GM18508 (cell line): ENCODE measurements around the gene C5orf58.

ENCODE experiments used
- ATAC-seq: cut with Tn5 transposase; IDR thresholded peaks from one replicate; pipeline ENCODE4 v1.9.1; 2021; ENCODE audit warnings: moderate number of reproducible peaks; ENCODE audit not compliant: insufficient read depth, unreplicated experiment

C5orf58 gene

DNA sequence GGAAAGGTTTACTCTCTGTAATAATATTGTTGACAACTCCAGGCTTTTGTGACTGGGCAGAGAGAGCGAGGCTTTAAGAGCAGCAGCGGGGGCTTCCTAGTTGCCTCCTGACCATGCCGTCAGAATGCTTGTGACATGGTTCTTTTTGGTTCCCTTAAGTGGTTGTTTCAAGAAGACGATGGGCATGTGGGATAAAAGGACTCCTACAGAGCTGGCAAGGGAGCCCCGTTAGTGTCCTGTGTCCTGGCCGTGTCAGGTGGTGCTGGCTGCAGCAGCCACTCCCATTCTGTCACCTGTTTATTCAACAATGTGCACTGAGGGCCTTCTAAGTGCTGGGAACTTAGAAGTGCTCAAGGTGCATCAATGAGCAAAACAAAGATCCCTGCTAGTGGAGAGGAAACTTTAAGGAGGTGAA lies 45.1 kb downstream of the C5orf58 start:
- ATAC-seq: no peak

DNA sequence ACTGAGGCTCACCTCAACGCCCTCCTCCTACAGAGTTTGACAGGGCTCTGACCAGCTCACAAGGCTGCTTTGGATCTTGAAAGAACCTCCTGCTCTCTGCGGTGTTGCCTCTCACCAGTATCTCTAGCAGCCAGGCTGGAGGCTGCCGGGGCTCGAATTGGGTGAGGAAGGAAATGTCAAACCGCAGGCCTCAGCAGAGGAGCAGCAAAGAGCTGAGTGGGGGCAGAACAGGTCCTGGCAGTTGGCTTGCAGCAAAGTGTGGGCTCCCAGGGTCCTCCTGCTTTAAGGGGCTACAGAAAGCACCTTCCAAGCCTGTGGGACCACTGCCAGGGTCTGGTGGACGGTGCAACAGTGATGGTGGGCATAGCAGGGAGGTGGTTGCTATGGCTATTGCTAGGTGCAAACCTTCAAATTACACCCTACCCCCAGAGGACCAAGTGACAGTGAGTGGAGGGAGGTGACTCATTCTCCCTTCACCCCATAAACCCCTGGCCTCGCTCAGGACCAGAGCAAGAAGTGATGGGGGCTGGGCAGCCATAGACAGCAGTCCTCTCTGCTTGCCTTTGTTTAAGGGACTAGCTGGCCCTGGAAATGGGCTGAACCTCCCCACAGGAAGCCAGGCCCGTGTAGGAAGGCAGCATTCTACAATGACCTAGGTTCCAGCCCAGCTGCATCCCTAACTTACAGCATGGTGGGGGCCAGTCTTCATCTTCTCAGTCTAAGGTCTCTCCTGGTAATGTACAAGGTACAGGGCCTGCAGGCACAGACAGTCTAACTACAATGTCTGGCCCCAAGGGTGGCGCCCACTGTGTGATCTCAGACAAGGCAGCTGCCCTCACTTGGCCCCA lies 46.0 kb downstream of the C5orf58 start:
- peak; percentile 81 for ATAC-seq

DNA sequence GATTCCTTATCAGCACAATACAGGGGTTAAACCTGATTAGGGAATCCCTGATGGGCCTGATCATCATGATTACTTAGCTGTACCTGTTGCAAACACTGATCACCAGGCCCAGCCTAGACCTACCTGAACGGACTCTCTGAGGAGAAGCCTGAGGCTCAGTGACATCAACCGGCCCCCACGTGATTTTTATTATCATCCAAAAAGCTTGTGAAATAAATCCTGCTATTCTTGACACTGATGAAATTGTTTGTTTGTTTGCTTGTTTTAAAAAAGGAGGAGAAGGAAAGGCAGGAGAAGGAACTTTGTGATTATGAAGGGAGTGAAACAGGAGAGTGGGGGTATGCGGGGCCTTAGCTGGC lies 46.7 kb downstream of the C5orf58 start:
- ATAC-seq: no peak

DNA sequence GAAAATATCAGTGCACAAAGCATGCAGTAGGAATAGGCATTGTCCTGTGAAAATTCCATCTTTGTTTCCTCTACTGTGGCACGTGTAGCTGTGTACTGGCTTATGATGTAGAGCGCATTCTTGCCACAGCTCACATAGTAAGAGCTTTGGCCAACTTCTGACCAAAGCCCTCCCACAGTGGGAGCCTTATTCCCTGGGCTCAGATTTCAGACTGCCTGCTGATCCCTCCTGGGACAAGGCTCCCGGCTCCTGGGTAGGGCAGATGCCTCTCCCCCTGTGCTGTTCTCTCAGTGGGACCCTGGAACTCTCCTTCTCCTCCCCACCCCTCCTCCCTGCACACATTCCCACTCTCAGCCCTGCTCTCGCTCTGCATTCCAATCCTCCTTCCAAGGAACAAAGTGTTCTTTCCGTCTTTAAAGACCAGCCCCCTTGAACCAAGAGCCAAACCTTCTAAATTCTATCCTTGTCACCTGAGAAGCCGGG lies 47.3 kb downstream of the C5orf58 start:
- no peak for ATAC-seq

DNA sequence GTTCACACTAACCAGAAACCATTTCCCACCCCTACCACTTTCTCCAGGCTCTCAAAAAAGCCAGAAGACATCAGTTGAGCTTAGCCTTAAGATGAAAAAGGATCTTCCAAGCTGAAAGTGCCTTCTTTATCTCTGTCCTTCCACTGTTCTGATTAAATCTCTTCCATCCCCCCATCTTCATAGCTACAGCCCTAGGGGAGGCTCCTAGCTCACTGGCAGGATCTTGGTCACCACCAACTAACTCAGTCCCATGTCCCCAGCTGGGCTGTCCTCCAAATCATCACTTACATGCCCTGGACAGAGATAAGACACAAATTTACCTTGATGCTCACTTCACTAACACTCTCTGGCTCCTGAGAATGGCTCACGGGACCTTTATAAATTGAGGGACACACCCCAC lies 50.5 kb downstream of the C5orf58 start:
- no peak for ATAC-seq

DNA sequence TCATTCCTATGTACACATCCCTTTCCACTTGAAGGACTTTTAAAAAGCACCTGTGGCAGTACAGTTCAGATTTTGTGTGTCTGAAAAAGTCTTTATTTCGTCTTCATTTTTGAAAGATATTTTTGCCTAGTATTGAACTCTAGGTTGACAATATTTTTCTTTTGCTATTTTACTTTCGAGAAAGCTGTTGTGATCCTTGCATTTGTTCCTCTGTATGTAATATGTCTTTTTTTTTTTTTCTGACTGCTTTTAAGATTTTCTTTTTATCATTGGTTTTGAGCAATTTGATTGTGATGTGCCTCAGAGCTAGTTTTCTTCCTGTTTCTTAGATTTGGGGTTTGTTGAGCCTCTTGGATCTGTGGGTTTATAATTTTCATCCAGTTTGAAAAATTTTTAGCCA lies 51.4 kb downstream of the C5orf58 start:
- no peak for ATAC-seq

DNA sequence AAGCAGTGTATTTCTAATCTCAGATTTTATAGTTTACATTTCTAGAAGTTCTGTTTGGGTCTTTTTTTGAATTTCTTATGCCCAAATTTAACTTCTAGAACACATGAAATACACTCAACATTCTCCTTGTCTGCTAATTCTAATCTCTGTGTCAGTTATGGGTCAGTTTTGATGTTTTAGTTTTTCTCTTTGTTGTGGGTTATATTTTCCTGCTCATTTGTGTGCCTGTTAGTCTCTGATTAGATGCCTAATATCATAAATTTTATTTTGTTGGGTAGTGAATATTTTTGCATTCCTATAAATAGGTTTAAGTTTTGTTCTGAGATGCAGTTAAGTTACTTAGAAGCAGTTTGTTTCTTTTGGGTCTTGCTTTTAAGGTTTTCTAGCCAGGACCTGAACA lies 52.4 kb downstream of the C5orf58 start:
- no peak for ATAC-seq

DNA sequence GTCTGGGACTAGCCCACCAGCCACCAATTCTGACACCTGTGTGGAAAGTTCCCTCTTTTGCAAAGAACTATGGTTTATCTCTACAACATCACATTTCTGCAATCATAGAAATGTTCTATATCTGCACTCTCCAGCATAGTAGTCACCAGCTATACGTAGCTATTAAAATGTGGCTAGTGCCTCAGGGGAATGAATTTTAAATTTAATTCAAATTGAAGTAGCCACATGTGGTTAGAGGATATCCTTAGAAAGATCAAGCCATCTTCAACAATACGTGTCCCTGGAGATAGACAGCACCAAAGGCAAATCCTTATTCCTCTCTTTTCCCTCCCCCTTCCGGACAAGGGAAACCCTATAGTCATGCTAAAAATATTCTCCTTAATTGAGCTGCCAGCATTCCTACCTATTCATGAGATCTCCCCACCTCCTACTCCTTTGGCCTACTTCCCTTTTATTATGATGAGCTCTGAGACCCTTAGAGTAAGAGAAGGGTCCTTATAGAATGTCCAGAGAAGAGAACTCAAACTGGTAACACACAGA lies 53.7 kb downstream of the C5orf58 start:
- no peak for ATAC-seq

DNA sequence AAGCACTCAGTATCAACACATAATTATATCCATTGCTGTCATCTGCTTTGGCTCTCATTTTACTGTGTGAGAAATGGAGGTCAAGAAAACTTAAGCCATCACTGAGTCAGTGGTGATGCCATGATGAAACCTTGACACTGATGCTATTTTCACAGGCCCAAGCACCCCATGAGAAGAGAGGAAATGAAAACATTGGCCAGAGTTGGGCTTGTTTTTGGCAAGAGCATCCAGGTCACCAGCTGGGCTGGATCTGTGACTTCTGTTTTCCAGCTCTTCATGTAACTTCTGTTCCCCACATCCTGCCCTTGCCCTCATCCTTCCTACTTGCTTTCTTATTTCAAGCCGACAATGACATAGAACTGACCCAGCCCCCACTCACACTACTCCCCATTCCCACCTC lies 54.7 kb downstream of the C5orf58 start:
- ATAC-seq: no peak

DNA sequence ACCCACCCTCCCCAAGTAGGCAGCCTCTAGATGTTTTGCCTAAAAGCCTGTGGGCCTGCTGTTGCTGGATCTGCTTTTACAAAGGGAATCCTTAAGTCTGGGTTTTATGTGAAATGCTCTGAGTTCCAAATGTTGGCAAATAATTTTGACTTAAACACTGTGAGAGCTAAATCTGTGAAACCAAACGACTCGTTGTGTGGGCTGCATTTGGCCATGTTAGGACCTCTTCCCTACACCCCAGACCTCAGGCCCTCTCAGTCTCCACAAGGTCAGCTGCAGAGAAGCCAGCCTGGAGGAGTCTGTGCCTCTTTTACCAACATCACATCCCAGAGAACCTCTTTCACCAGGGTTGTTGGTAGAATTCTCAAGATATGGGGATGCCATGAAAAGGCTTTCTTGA lies 55.4 kb downstream of the C5orf58 start:
- no peak for ATAC-seq

DNA sequence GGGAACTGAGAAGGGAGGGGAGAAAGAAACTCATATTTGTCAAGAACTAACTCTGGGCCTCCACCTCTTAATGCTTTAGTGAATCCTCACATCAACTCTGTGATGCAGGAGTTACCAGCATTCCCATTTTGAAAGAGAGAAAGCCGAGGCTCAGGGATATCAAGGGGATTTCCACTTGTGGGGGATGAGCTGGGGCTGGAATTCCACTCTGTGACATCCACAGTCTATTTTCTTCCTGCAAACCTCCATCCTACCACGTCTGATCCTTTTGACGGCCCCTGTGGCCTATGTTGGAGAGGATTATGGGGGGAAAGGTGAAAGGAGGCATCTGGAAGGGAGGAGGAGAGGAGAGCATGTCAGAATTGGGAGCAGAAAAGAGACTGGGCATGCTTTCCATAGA lies 55.8 kb downstream of the C5orf58 start:
- no peak for ATAC-seq

DNA sequence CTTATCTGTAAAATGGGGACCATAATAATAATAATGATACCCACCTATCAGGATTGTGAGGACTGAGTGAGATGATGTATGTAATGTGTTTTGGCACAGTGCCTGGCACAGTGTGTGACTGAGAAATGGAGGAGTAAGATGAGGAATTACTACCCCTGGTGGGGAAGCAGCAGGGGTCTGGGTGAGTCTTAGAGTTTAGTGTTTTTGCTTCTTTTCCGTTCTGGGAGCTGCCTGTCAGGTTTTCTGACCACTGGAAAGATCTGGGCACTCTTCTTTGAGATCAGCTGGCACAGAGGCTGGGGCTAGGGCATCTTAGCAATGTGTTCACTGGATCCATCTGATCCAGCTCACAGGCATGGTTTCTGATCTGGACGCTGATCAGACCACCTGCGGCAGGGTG lies 56.3 kb downstream of the C5orf58 start:
- ATAC-seq: no peak

DNA sequence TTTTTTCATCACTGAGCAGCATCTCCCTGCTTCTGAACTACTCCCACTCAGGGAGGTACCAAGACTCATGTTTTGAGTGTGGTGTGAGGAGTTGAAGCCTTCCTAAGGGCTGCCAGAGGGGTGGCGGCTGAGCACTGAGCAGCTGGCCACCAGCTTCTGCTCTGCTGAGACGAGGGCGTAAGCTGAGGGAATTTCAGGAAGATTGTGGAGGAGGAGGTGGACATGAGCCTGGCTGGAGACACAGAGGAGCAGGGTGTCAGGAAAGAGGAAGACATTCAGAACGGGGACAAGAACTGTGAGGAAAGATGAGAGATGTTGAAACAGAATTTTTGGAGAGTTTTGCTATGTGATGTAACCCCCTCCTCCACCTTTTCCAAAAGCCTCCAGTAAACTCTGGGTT lies 57.0 kb downstream of the C5orf58 start:
- no peak for ATAC-seq

DNA sequence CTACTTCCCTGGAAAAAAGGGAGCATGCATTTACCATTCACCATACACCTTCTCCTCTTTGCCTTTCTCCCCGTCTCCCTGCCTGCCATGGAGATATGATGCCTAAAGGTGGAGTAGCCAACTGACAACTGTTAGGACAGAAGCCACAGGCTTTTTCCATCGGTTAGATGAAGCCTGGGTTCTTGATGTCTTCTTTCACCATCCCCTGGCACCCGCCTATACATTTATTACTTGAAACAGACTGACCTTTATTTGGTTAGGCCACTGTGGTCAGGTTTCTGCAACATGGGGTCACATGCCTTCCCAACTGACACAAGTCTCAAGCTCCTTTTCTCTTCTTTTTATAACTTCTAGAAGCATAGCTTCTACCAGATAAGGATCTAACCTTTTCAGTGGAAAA lies 57.7 kb downstream of the C5orf58 start:
- no peak for ATAC-seq

DNA sequence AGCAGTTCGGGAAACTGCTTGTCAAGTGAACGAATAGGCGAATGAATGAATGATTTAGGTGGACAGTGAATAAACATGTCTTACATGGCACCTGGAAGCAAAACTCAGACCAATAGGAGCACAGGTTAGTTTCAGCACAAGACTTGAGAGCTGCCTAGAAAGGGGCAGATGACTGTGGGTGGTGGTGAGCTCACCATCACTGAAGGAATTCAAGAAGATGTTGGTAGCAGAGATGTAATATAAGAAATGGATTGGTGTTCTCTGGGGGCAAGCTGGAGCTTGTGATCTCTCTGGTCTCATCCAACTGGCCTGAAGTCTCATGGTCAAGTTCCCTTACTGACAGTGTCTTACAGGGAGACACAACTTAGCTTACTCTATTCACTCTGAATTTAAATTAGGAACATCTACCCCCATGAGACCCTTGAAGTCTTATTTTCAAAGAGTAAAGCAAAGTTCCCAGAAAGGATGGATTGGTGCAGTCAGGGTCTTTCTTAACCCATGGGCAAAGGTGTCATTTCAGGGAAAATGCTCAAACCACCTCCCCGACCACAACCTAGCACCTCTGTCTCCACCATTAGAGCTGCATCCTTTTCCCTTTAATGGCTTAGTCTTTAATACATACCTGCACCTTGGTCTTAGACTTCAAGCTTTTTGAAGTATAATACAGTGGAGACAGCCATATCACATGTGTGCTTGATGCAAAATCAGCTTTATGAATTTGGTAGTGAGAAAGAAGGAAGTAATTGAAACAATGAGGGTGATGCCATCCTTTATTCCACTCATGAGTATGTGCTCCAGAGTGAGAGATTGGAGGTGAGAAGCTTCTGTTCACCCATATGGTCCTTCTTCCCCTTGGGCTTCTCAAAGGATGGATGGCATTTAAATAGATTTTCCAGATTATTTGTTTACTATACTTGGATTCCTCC lies 59.7 kb downstream of the C5orf58 start:
- ATAC-seq: no peak

DNA sequence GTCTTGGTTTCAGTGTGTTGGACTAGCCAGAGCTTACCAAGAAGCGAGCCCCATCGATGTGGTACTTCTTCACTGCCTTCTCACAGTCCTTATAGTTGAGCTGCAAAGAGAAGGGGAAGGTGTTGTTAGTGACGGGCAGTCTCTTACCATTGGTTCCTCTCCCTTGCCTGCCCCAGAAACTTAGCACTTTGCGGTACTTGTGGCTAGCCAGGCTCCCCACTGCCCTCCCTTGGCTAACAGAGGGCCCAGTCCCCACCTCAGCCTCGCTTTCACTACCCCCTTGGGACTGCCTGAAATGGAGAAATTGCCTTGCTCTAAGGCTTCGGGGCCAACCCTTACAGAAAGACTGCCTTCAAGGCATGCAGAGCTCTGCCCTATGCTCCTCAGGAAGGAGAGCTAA lies 60.5 kb downstream of the C5orf58 start:
- peak; percentile 88 for ATAC-seq

DNA sequence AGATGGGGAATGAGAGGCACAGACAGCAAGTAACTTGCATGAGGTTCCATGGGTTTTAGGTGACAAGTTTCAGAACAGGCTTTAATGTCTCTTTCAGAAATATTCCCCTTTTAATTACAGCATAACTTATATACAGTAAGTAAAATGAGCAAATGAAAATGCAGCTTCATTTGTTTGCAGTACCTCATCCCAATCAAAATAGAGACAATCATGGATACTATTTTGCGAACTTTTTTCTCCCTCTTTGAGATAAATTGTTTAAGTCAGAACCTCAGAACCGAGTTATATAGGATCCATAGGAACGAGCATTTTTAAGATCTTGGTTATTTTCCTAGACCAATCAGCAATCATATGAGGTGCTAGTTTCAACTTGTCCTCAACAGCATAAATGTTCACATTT lies 61.3 kb downstream of the C5orf58 start:
- no peak for ATAC-seq

DNA sequence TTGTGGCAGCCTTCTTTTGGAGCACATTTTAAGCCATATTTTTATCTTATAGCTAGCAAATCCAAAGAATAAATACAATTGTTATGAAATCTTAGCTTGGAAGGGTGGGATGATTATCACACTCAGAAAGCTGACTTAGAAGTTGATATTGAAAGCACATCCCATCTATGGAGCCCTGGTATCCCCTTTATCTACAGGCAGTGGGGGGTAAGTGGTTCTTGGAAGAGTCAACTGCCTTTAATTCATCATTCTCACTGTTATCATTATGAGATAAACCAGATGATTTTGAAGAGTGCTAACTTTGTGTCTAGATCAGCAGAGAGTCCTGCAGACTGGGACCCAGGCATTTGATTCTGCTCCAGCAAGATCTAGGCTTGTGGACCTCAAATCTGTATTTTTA lies 61.8 kb downstream of the C5orf58 start:
- no peak for ATAC-seq
